Left colon (tissue), 2 donors: Measurements from ENCODE around the gene GLT8D1. TPM values are rescaled to one million over a fixed set of nuclear protein-coding genes. Genes with fewer than 3 reads are reported as not detected.

Experiments used
- ATAC-seq: fragments of 200-7000 bp; cut with Tn5 transposase; one replicate; pipeline ENCODE4 v1.9.1; 2020; ENCODE audit warnings: mild to moderate bottlenecking, moderate library complexity
- DNase-seq, 2 donors: peaks; one replicate each; pipeline ENCODE4 v3.0.0-alpha.2; 2020
- intact Hi-C, 2 donors: fragments of 100-400 bp; cut with DNase I in 1 of 2; cut with micrococcal nuclease in 1 of 2; formaldehyde crosslinking; loops; one replicate each; pipeline versions ENCODE4 v1.11.2 to v1.14.0; 2022; cut with DNase I, micrococcal nuclease
- total RNA-seq, 2 donors: library from RNA; stranded (reverse); fragmentation: NEBNext Ultra II Directional; extraction: Animal tissue kit (Norgen Biotek cat#: 25700); gene quantifications; one replicate each; pipeline ENCODE4 v1.2.1, GENCODE V29; 2021
- donor health status: DM: no; HTN: no; CAD: no.
- donor health status: DM: yes; HTN: yes; CAD: no.

The GLT8D1 gene
- total RNA-seq, 2 donors from 2014 or later = 27.8 to 29.0 TPM

- no peak for ATAC-seq
- no peak for DNase-seq
- intact Hi-C loops = no loop called here
These were observed 60.0 kb downstream of the GLT8D1 start for GRCh38 chr3:52645549-52645948.

Other genes with a start within 250 kb of the GLT8D1 start
- gene STAB1, start 210.5 kb downstream of the GLT8D1 start, total RNA-seq = 100 to 1,000 TPM in 1 of 2 donors, 10 to 100 TPM in 1; 51.4 to 111 TPM
- gene NT5DC2, start 171.9 kb downstream of the GLT8D1 start, total RNA-seq = 10 to 100 TPM; 14.1 to 15.6 TPM
- 10 to 100 TPM; 11.7 to 17.4 TPM for gene UQCC5, start 169.2 kb downstream of the GLT8D1 start, total RNA-seq
- 10 to 100 TPM; 53.0 to 57.0 TPM for gene PBRM1, start 19.9 kb downstream of the GLT8D1 start, total RNA-seq
- gene GNL3, start 19.8 kb downstream of the GLT8D1 start, total RNA-seq = 10 to 100 TPM; 40.8 to 56.5 TPM
- 100 to 1,000 TPM in 1 of 2 donors, 10 to 100 TPM in 1; 95.4 to 101 TPM for gene SPCS1, start 315 bp upstream of the GLT8D1 start, total RNA-seq
- gene NEK4, start 65.1 kb upstream of the GLT8D1 start, total RNA-seq = 10 to 100 TPM; 20.9 to 25.1 TPM
- gene ITIH1, start 71.8 kb upstream of the GLT8D1 start, total RNA-seq = not detected
- under 1 TPM; 0.34 to 0.46 TPM for gene ITIH3, start 89.0 kb upstream of the GLT8D1 start, total RNA-seq
- gene ITIH4, start 124.9 kb upstream of the GLT8D1 start, total RNA-seq = 1 to 10 TPM; 2.7 to 5.5 TPM
- 1 to 10 TPM in 1 of 2 donors, not detected in 1; 2.5 TPM for gene MUSTN1, start 129.2 kb upstream of the GLT8D1 start, total RNA-seq
- 10 to 100 TPM; 10.0 to 13.6 TPM for gene STIMATE, start 191.8 kb upstream of the GLT8D1 start, total RNA-seq